ENCODE data around the gene SMC5.
"Not testable (repeated sequence)": the region's sequence is repeated elsewhere in the genome, so short reads cannot be mapped to it uniquely, and the experiment has no call there.

SMC5 gene

GRCh38 chr9:70258692-70259511, at the start of gene SMC5:
Gene SMC5, plus strand, starts transcription at chr9:70258978. Its CDS starts 101 bp downstream, at chr9:70259079.
- DNase-seq = peak; percentile 70

DNA sequence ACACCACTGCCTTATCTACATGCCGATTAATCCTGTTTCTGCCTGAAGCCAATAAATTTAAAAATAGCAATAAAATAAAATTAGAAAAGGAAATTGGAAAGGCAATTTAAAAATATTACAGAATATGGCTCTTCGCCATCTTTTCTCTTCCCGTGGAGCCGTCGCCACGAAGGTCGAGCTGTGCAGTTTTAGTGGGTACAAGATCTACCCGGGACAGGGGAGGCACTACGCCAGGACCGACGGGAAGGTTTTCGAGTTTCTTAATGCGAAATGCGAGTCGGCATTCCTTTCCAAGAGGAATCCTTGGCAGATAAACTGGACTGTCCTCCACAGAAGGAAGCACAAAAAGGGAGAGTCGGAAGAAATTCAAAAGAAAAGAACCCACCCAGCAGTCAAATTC, 41.7 kb upstream of the SMC5 start:
- no peak for DNase-seq

DNA sequence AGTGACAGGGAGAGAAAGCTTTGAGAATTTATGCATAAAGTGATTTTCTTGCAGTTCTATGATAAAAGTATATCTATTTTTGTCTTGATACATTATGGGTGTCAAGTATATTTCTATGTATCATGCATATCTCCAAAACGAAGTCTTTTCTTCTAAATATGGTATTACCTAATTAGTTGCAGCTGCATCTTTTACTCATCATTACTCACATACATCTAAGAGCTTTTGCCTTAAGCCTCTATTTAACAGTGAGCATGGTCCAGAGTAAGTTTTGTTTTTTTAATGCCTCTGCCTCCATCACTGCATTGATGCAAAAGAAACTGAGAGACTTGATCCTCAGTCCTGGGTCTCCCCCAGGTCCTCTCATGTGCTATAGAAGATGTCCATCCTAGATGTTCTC, 40.0 kb upstream of the SMC5 start:
- no peak for DNase-seq

DNA sequence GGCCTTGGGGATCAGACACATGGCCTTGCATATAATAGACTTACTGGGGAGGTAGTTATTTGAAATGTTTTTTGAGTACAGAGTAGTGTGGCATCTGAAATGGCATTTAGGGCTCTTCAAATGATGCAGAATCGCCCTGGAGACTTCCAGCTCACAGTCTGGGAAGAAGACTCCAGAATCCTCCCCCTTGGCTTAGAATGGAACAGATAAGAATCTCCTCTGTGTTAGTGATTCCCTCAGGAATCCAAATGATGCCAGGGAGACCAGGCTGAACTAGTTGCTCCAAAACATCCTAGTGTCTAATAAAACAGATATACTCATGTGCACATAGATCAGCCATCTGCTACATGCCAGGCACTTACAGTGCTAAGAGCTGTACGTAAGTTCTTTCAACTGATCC, 38.6 kb upstream of the SMC5 start:
- DNase-seq = no peak

- no peak for DNase-seq
These were observed 36.4 kb upstream of the SMC5 start for GRCh38 chr9:70222354-70222753.

- DNase-seq = no peak
These were observed 30.7 kb upstream of the SMC5 start for GRCh38 chr9:70228118-70228517.

DNA sequence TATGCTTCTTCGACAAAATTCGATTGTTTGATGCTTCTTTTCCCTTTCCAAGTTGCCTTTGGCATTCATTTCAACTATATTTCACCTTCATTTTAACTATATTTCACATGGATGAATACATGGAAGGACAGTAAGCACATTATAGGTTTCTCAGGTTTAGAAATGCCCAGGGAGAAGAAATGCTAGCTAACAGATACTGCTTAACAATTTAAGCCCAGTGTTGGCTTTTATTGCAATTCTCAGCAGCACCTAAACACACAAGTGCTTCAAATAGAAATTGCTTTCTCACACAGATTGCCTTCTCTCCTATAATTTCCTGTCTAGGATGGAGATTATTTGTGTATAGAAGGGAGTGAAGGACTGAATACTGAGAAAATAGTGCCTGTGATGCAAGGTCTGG, 30.2 kb upstream of the SMC5 start:
- DNase-seq = no peak

DNA sequence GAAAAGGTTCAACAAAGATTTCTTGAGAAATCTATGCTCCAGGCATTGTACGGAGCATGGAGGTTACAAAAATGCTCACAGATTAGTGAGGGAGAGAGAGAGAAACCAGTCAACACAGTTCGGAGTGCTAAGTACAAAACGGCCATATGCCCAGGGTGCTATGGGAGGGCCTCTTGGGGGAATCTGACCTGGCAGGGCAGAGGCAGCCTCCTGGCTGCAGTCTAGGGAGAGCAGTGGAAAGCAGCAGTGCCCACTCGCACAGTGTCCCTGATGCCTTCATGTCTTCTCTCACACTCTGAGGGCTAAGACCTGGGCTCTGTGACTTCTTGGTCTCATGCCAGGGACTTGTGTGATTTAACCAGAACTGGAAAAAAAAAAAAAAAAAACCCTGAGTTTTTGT, 29.8 kb upstream of the SMC5 start:
- DNase-seq = no peak

GRCh38 chr9:70229579-70229978, 29.2 kb upstream of the SMC5 start:
- peak; percentile 28 for DNase-seq

DNA sequence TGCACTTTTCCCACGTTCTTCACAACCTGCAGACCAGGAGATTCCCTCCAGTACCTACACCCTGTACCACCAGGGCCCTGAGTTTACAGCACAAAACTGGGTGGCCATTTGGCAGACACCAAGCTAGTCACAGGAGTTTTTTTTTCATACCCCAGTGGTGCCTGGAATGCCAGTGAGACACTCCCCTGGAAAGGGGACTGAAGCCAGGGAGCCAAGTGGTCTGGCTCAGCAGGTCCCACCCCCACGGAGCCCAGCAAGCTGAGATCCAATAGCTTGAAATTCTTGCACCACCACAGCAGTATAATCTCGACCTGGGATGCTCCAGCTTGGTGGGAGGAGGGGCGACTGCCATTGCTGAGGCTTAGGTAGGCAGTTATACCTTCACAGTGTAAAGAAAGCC, 26.3 kb upstream of the SMC5 start:
- no peak for DNase-seq

DNA sequence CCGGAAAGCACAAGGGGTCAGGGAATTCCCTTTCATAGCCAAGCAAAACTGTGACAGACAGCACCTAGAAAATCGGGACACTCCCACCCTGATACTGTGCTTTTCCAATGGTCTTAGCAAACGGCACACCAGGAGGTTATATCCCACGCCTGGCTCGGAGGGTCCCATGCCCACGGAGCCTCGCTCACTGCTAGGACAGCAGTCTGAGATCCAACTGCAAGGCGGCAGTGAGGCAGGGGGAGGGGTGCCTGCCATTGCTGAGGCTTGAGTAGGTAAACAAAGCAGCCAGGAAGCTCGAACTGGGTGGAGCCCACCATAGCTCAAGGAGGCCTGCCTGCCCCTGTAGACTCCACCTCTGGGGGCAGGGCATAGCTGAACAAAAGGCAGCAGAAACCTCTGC, 24.6 kb upstream of the SMC5 start:
- not testable (repeated sequence) for DNase-seq

GRCh38 chr9:70245952-70246351, 12.8 kb upstream of the SMC5 start:
- DNase-seq = not testable (repeated sequence)

- no peak for DNase-seq
These were observed 8.6 kb upstream of the SMC5 start for GRCh38 chr9:70250221-70250620.

DNA sequence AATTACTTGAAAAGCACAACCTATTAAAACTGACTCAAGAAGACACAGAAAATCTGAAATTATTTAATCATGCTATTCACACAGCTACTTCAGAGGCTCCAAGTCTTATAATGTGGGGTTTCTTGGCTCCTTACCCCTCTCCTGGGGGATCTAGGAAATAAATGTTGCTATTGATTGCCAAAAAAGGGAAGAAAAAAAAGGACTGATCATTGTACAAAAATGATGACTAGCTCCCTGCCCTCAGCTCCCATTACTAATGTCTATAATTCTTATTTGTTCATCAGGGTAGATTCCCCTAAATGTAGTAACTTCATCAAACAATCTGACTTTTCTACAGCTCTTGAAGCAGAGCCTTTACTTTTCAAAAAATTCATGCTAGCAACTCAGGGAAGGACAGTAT, 3.3 kb upstream of the SMC5 start:
- DNase-seq = no peak

DNA sequence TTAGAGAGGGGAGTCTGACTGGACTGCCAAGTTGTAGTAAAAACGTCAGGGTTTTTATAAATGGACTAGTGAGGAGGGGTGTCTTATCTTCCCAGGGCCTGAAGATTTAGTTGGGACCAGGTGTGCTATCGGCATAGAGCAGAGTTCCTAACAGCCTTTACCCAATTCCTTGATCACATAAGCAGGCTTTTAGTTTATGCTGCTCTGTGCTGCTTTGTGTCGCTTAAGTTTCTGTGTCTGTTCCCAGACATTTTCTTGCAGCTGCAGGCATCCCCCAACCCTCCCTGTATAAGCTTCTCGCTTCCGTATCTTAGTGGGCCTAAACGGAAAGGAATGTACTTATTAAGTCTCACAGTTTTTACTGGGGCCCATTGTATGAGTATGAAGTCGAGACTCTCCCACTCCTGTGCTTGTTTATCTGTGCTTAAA, 2.6 kb upstream of the SMC5 start:
- DNase-seq = no peak

DNA sequence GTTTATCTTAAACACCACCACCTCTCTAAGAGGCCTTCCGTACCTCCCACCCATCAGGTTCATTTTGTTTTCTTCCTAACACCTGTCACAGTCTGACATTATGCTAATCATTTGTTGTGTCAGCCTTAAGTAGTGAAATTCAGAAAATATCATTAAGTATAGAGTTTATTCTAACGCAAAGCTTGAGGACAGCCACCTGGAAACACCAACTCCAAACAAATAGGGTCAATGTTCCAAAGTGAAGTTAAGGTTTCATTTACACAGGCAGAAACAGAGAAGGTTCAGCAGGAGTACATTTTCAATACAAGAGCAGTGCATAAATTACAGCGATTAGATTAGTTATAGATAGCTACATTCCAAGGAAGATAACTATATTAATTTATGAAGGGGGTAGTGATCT, 1.3 kb upstream of the SMC5 start:
- no peak for DNase-seq

DNA sequence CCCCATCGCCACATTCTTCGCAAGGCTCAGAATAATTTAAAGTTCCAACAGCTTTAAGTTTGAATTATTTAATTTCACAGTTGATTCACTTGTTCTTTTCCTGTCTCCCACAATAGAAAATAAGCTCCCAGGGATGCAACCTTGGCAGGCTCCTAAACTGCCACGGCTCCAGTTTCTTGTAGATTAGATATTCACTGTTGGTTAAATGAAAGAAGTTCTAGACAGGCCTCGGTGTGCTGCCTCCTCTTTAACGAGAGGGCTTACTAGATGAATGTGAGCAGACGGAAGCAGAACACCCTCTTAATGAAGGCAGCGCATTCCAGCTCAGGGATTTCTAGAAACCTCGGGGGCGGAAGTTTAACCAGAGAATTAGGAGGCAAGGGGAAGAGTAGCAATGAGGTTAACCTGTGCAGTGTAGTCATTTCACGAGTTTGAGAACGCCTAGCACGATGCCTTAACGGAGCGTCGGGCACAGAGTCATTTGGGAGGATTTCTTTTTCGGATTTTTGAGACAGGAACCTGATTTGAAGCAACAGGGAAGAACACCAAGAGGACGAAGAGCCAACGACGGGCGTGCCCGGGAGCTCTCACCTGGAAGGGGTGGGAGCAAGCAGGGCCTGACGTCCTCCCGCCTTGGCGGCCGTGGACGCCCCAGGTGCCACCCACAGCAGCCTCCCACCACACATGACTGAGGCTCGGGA, 637 bp upstream of the SMC5 start:
- DNase-seq = no peak

- no peak for DNase-seq
These were observed 679 bp downstream of the SMC5 start for GRCh38 chr9:70259512-70259802.

DNA sequence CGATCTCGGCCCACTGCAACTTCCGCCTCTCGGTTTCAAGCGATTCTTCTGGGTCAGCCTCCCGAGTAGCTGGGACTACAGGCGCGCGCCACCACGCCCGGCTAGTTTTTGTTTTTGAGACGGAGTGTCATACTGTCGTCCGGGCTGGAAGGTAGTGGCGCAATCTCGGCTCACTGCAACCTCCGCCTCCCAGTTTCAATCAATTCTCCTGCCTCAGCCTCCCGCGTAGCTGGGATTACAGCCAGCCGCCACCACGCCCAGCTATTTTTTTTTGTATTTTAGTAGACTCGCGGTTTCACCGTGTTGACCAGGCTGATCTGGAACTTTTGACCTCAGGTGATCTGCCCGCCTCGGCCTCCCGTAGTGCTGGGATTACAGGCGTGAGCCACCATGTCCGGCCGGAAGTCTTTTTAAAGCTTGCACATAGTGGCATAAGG, 1.2 kb downstream of the SMC5 start:
- no peak for DNase-seq

- DNase-seq = no peak
These were observed 1.8 kb downstream of the SMC5 start for GRCh38 chr9:70260606-70261005.

- no peak for DNase-seq
These were observed 2.5 kb downstream of the SMC5 start for GRCh38 chr9:70261131-70261870.

GRCh38 chr9:70262366-70262765, 3.6 kb downstream of the SMC5 start:
- no peak for DNase-seq

- DNase-seq = no peak
These were observed 4.2 kb downstream of the SMC5 start for GRCh38 chr9:70262948-70263347.

DNA sequence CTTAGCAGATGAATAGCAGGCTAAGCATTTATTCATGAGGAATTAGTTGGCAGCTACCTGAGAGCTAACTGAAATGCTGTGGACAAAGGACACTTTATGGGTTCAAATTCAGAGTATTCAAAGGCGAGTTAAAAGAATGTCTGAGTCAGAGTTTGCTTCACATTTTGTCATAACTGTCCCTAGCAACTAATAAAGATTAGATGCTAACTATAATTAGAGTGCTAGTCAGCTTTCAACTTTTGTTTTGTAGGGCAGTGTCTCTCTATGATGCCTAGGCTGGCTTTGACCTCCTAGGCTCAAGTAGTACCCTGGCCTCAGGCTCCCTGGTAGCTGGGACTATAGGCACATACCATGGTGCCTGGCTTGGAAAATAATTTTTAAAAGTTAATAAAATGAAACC, 4.6 kb downstream of the SMC5 start:
- DNase-seq = no peak

All from NCI-H1694 treated with DMSO at 0.1 percent for 48 hours (cell line).